Heart left ventricle (tissue), 16 donors: Measurements from ENCODE around the gene HOXA1. TPM values are rescaled to one million over a fixed set of nuclear protein-coding genes. Genes with fewer than 3 reads are reported as not detected.

ENCODE experiments used
- ATAC-seq, 4 donors: fragments of 200-7000 bp; cut with Tn5 transposase; one replicate each; pipeline ENCODE4 v1.9.1; 2020 to 2022; ENCODE audit warnings: moderate library complexity in 4 of 4, mild to moderate bottlenecking in 3 of 4, moderate number of reproducible peaks in 1 of 4
- DNase-seq, 5 donors: peaks; one replicate each; pipeline ENCODE4 v3.0.0-alpha.2; 2020
- H3K27ac ChIP-seq, 12 donors: fragments of 200-600 bp; sonication (generic) in 4 of 12; one replicate each; pipeline versions ENCODE4 v1.5.0 to v1.8.0; 2016 to 2022; ENCODE audit warnings: mild to moderate bottlenecking in 2 of 12
- H3K27me3 ChIP-seq, 9 donors: fragments of 200-600 bp; sonication (generic) in 2 of 9; one replicate each; pipeline versions ENCODE4 v1.5.1 to v1.8.0; 2016 to 2022; ENCODE audit warnings: mild to moderate bottlenecking in 3 of 9
- H3K36me3 ChIP-seq, 9 donors: fragments of 200-600 bp; sonication (generic) in 2 of 9; one replicate each; pipeline versions ENCODE4 v1.5.0 to v1.8.0; 2018 to 2022; ENCODE audit warnings: mild to moderate bottlenecking in 2 of 9
- H3K4me1 ChIP-seq, 12 donors: fragments of 200-600 bp; sonication (generic) in 4 of 12; one replicate each; pipeline versions ENCODE4 v1.5.0 to v1.8.0; 2016 to 2022; ENCODE audit warnings: mild to moderate bottlenecking in 3 of 12
- H3K4me3 ChIP-seq, 12 donors: fragments of 200-600 bp; sonication (generic) in 4 of 12; one replicate each; pipeline versions ENCODE4 v1.5.0 to v1.8.0; 2017 to 2022; ENCODE audit warnings: mild to moderate bottlenecking in 9 of 12, moderate library complexity in 4 of 12
- H3K9me3 ChIP-seq, 12 donors: fragments of 200-600 bp; sonication (generic) in 4 of 12; one replicate each; pipeline versions ENCODE4 v1.5.0 to v1.8.0; 2016 to 2022; ENCODE audit warnings: mild to moderate bottlenecking in 1 of 12
- CTCF ChIP-seq, 12 donors: fragments of 200-600 bp; sonication (generic) in 4 of 12; IDR thresholded peaks; one replicate each; pipeline versions ENCODE4 v1.5.0 to v1.8.0; 2018 to 2022; ENCODE audit warnings: antibody characterized with exemption in 12 of 12, mild to moderate bottlenecking in 5 of 12
- POLR2A ChIP-seq, 2 donors: fragments of 450-650 bp; IDR thresholded peaks; one replicate each; pipeline ENCODE4 v1.6.1; 2017; ENCODE audit warnings: antibody characterized with exemption in 2 of 2, mild to moderate bottlenecking in 2 of 2, moderate library complexity in 2 of 2
- WGBS, 4 donors: extraction: QIAGEN DNeasy Blood & Tissue Kit in 2 of 4; methylation state at CpG; one replicate each; pipeline versions ENCODE4 v1.1.5 to v1.1.7; 2013 to 2018; 5-methylcytosine and 5-hydroxymethylcytosine counted together
- intact Hi-C, 10 donors: fragments of 100-400 bp; cut with DNase I; formaldehyde crosslinking; loops; one replicate each; pipeline versions ENCODE4 v1.11.1 to v1.14.2; 2022
- polyA plus RNA-seq, 2 donors: library from polyadenylated mRNA; stranded (reverse); fragments of 200-250 nt; gene quantifications; one replicate each; pipeline ENCODE4 v1.2.3, GENCODE V29; 2013
- total RNA-seq, 9 donors: library from RNA; depleted of rRNA in 2 of 9; stranded (reverse); fragments of >200 nt in 2 of 9; fragmentation: NEBNext Ultra II Directional in 3 of 9; extraction: Animal tissue kit (Norgen Biotek cat#: 25700) in 3 of 9; gene quantifications; one replicate each; pipeline versions ENCODE4 v1.1.0 to v1.2.4, GENCODE V29; 2016 to 2023
- donor health status: ischemic (EF 13 %, LVEDD 7.1; RV severe dilation, severe dysfunction).
- donor health status: healthy with polysubstance abuse.
- donor health status: DM: no; HTN: yes; CAD: no.
- donor health status: DM: no; HTN: no; CAD: no.
- donor health status: ischemic (EF 25% LVEDD 6.9; RV normal size, moderate dysfunction).
- donor health status: ischemic (EF 25% LVEDD 5.7; RV mildly dilated, moderate dysfunction).
- donor health status: healthy.
- donor health status: DM: yes; HTN: yes; CAD: no.
- donor health status: ischemic (EF 35%, LVEDD 5.7; RV mildly dilated, moderate dysfunction).
- donor health status: nonischemic (EF 11% LVEDD 7.7; RV severe dilation, severe dysfunction).
- donor health status: DM: yes; HTN: yes; CAD: no.
- donor health status: PGD.
- donor health status: ischemic (EF 29% LVEDD 5.4; RV normal size, mild dysfunction).
- donor health status: nonischemic (EF 23%, LVEDD 6.1; RV moderate dilation, normal function).

HOXA1 gene
- total and polyA plus RNA-seq, 11 donors = 0.07 to 0.66 (median 0.36) TPM; not detected in 7

GRCh38 chr7:27113991-27114769 lies 18.4 kb upstream of the HOXA1 start:
- no peak for ATAC-seq
- intact Hi-C loops = no loop called here
- no peak for TF ChIP-seq POLR2A (IDR thresholded peaks at IDR 0.05)
- TF ChIP-seq CTCF (IDR thresholded peaks at IDR 0.05) = no peak
- no peaks in the 10 kb centered on the region for H3K36me3 ChIP-seq
- peaks cover 0 to 29% (median 4%) of the 10 kb centered on the region in 12 donors for H3K4me1 ChIP-seq
- no peak for DNase-seq
- peak overlapping the region in 8 of 12 donors; percentile 52 to 93 (median 74) for H3K27ac ChIP-seq
- peak overlapping the region in 11 of 12 donors; percentile 17 to 61 (median 42) for H3K4me3 ChIP-seq
- WGBS, 4 donors = 8 to 26% (median 16%) methylated on average over 15 to 26 of the region's 26 CpGs
- H3K27me3 ChIP-seq = peaks cover 54 to 99% (median 87%) of the 10 kb centered on the region in 9 donors
- H3K9me3 ChIP-seq = no peaks in the 10 kb centered on the region

- DNase-seq (no peak), ATAC-seq (peak in 1 of 4 donors; percentile 24)
- 7 to 14% (median 9%) methylated on average over 30 to 57 of the region's 57 CpGs for WGBS, 4 donors
Measured at GRCh38 chr7:27112955-27113949, 17.5 kb upstream of the HOXA1 start.

GRCh38 chr7:27112361-27112760 lies 16.6 kb upstream of the HOXA1 start:
- intact Hi-C loops = no loop called here
- peak overlapping the region in 2 of 12 donors; percentile 46 to 61 for H3K4me3 ChIP-seq
- DNase-seq = no peak
- H3K27ac ChIP-seq = peak overlapping the region in 5 of 12 donors; percentile 70 to 93 (median 81)
- H3K4me1 ChIP-seq = peaks cover 0 to 40% (median 5%) of the 10 kb centered on the region in 12 donors
- peaks cover 59 to 99% (median 89%) of the 10 kb centered on the region in 9 donors for H3K27me3 ChIP-seq
- TF ChIP-seq CTCF (IDR thresholded peaks at IDR 0.05) = no peak
- no peak for TF ChIP-seq POLR2A (IDR thresholded peaks at IDR 0.05)
- no peaks in the 10 kb centered on the region for H3K9me3 ChIP-seq
- 17 to 26% (median 25%) methylated on average over 4 of the region's 4 CpGs for WGBS, 4 donors
- no peaks in the 10 kb centered on the region for H3K36me3 ChIP-seq
- ATAC-seq = no peak

More at GRCh38 chr7:27112955-27113949, 17.5 kb upstream of the HOXA1 start:
- TF ChIP-seq CTCF (IDR thresholded peaks at IDR 0.05) = no peak
- peak in 1 of 2 donors; percentile 36 for TF ChIP-seq POLR2A (IDR thresholded peaks at IDR 0.05)
- Histone ChIP-seq H3K36me3 (no peaks in the 10 kb centered on the region), H3K4me1 (peaks cover 0 to 35% (median 5%) of the 10 kb centered on the region in 12 donors), H3K9me3 (no peaks in the 10 kb centered on the region), H3K27me3 (peaks cover 58 to 99% (median 89%) of the 10 kb centered on the region in 9 donors), H3K27ac (peak overlapping the region in 10 of 12 donors; percentile 43 to 93 (median 67)), H3K4me3 (peak overlapping the region; percentile 10 to 61 (median 40))
- intact Hi-C loops = no loop called here
